Fibroblast of pulmonary artery (primary cell): Measurements from ENCODE around the gene GRIPAP1.

ENCODE experiments used
- DNase-seq: peaks from one replicate; pipeline ENCODE4 v3.0.0-alpha.2; 2010; ENCODE audit warnings: low read depth
- H3K4me3 ChIP-seq: replicated peaks from 2 replicates; pipeline ENCODE4 v1.5.1; 2011; ENCODE audit warnings: low read depth, mild to moderate bottlenecking, control low read depth, low read length, moderate library complexity
- TF ChIP-seq, protein P1 (sequence below): IDR thresholded peaks from 2 replicates; pipeline ENCODE4 v1.5.1; 2011; ENCODE audit warnings: mild to moderate bottlenecking, control low read depth, low read length, inconsistent platforms; ENCODE audit errors: missing control alignments

Gene GRIPAP1

GRCh38 chrX:48927123-48927522, 74.9 kb downstream of the GRIPAP1 start:
- TF ChIP-seq, protein P1, sequence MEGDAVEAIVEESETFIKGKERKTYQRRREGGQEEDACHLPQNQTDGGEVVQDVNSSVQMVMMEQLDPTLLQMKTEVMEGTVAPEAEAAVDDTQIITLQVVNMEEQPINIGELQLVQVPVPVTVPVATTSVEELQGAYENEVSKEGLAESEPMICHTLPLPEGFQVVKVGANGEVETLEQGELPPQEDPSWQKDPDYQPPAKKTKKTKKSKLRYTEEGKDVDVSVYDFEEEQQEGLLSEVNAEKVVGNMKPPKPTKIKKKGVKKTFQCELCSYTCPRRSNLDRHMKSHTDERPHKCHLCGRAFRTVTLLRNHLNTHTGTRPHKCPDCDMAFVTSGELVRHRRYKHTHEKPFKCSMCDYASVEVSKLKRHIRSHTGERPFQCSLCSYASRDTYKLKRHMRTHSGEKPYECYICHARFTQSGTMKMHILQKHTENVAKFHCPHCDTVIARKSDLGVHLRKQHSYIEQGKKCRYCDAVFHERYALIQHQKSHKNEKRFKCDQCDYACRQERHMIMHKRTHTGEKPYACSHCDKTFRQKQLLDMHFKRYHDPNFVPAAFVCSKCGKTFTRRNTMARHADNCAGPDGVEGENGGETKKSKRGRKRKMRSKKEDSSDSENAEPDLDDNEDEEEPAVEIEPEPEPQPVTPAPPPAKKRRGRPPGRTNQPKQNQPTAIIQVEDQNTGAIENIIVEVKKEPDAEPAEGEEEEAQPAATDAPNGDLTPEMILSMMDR = no peak
- H3K4me3 ChIP-seq = no peak overlapping the region
- DNase-seq = no peak

GRCh38 chrX:48924270-48924669, 77.8 kb downstream of the GRIPAP1 start:
- no peak overlapping the region for H3K4me3 ChIP-seq
- TF ChIP-seq, protein P1 = no peak
- DNase-seq = no peak

DNA sequence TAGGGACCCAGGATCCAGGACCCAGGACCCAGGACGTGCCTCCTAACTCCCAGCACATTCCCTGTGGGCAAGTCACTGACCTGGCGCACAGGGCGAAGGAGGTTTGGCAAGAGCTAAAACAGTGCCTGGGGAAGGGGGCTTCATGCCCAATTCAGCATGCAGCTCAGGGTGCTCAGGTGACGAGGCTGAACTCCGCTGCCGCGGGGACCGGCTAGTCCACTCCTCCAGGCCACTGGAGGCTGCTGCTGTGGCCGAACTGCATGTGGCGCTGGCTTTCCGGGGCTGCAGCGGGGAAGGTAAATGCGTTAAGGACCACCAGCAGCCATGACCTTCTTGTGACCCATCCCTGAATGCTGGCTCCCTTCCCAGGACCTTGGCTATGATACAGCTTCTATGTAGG, 78.3 kb downstream of the GRIPAP1 start:
- DNase-seq = no peak
- TF ChIP-seq, protein P1 = no peak
- H3K4me3 ChIP-seq = no peak overlapping the region
